KMS-11 (cell line): ENCODE results near the gene ABCA9.
A peak's percentile ranks its signal among the peaks of the same experiment; 100 is the strongest.
"Not testable (repeated sequence)": the region's sequence is repeated elsewhere in the genome, so short reads cannot be mapped to it uniquely, and the experiment has no call there.

Experiments used
- H2AFZ ChIP-seq: fragments of 200-600 bp; sonication (generic); 2 replicates; pipeline ENCODE4 v1.6.1; 2016; ENCODE audit warnings: antibody characterized with exemption, mixed run types, low read depth
- H3K27ac ChIP-seq: fragments of 200-600 bp; sonication (generic); 2 replicates; pipeline ENCODE4 v1.6.1; 2016; ENCODE audit warnings: mild to moderate bottlenecking, mixed run types
- H3K27me3 ChIP-seq: fragments of 200-600 bp; sonication (generic); 2 replicates; pipeline ENCODE4 v1.6.1; 2017; ENCODE audit warnings: mild to moderate bottlenecking, low read depth, mixed run types, moderate library complexity; ENCODE audit not compliant: insufficient read depth
- H3K36me3 ChIP-seq: fragments of 200-600 bp; sonication (generic); 2 replicates; pipeline ENCODE4 v1.6.1; 2017; ENCODE audit warnings: mild to moderate bottlenecking, mixed run types; ENCODE audit not compliant: insufficient read depth
- H3K4me1 ChIP-seq: fragments of 200-600 bp; sonication (generic); 2 replicates; pipeline ENCODE4 v1.6.1; 2016; ENCODE audit warnings: mild to moderate bottlenecking, low read depth, mixed run types; ENCODE audit not compliant: poor library complexity, severe bottlenecking
- H3K4me2 ChIP-seq: fragments of 200-600 bp; sonication (generic); 2 replicates; pipeline ENCODE4 v1.7.0; 2016; ENCODE audit warnings: mild to moderate bottlenecking, mixed run types
- H3K4me3 ChIP-seq: fragments of 200-600 bp; sonication (generic); IDR thresholded peaks from 2 replicates; pipeline ENCODE4 v1.6.1; 2017; ENCODE audit warnings: low read depth, low read length, mixed read lengths; ENCODE audit not compliant: insufficient read depth
- H3K79me2 ChIP-seq: fragments of 200-600 bp; sonication (generic); 2 replicates; pipeline ENCODE4 v1.6.1; 2016; ENCODE audit warnings: low read depth, mixed run types; ENCODE audit not compliant: insufficient read depth
- H3K9ac ChIP-seq: fragments of 200-600 bp; sonication (generic); 2 replicates; pipeline ENCODE4 v1.6.1; 2016; ENCODE audit warnings: mild to moderate bottlenecking, mixed run types
- H4K20me1 ChIP-seq: fragments of 200-600 bp; sonication (generic); 2 replicates; pipeline ENCODE4 v1.6.1; 2016; ENCODE audit warnings: mild to moderate bottlenecking, mixed run types; ENCODE audit not compliant: insufficient read depth
- TF ChIP-seq, protein P1 (sequence below): fragments of 200-600 bp; sonication (generic); conservative IDR thresholded peaks from 2 replicates; pipeline ENCODE4 v1.6.1; 2017; ENCODE audit warnings: low read depth, mild to moderate bottlenecking, antibody characterized with exemption, low read length, moderate library complexity, mixed read lengths

The ABCA9 gene

DNA sequence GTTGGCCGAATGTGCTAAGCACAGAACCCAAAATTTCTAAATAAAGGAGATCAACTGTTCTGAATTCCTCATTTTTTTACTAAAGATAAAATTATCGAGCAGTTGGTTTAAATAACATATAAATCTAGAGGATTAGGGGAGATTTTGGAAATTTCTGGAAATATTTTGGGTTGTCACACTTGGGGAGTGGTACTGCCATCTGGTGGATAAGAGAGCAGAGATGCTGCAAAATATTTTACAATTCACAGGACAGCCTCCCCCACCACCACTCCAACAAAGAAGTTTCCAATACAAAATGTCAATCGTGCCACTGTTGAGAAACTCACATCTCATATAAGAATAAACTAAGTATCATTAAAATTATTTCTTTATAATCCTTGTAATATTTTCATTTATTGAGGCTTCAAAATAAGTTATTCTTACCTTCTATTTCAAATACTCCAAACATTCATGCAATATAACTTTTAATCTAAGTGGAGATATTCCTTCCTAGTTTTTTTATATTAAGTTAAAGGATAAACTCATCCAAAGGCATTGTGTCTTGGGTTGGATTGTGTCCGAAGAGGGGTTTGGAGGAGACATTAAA lies 88.5 kb downstream of the ABCA9 start:
- Histone ChIP-seq H3K4me1 (no peaks in the 10 kb centered on the region), H2AFZ (no peak overlapping the region), H3K4me3 (no peak overlapping the region), H3K4me2 (no peak overlapping the region), H3K36me3 (no peaks in the 10 kb centered on the region), H3K27ac (no peak overlapping the region), H3K9ac (no peak overlapping the region), H3K27me3 (no peaks in the 10 kb centered on the region), H4K20me1 (no peaks in the 10 kb centered on the region), H3K79me2 (no peaks in the 10 kb centered on the region)
- TF ChIP-seq, protein P1, sequence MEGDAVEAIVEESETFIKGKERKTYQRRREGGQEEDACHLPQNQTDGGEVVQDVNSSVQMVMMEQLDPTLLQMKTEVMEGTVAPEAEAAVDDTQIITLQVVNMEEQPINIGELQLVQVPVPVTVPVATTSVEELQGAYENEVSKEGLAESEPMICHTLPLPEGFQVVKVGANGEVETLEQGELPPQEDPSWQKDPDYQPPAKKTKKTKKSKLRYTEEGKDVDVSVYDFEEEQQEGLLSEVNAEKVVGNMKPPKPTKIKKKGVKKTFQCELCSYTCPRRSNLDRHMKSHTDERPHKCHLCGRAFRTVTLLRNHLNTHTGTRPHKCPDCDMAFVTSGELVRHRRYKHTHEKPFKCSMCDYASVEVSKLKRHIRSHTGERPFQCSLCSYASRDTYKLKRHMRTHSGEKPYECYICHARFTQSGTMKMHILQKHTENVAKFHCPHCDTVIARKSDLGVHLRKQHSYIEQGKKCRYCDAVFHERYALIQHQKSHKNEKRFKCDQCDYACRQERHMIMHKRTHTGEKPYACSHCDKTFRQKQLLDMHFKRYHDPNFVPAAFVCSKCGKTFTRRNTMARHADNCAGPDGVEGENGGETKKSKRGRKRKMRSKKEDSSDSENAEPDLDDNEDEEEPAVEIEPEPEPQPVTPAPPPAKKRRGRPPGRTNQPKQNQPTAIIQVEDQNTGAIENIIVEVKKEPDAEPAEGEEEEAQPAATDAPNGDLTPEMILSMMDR: peak; percentile 76

DNA sequence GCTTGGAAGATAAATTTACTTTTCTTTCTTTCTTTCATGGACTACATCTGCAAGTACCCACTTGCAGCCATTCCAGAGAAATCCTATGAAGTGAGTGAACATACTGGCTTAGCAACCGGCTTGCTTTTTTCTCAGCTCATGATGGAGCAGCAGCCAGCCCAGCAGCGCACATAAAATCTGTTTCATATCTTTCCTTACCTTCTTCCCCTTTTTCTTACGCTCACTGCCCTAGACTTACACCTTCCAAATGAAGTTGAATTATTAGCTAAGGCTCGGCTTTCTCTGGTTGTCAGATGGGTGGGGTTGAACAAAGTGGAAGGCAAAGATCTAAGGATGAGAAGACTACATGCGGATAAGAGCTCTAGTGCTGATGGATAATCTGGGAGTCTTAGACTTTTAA lies 91.6 kb downstream of the ABCA9 start:
- no peak overlapping the region for H2AFZ ChIP-seq
- no peak overlapping the region for H3K4me3 ChIP-seq
- H3K79me2 ChIP-seq: no peaks in the 10 kb centered on the region
- no peaks in the 10 kb centered on the region for H3K36me3 ChIP-seq
- no peak overlapping the region for H3K4me2 ChIP-seq
- TF ChIP-seq, protein P1: no peak
- H3K9ac ChIP-seq: no peak overlapping the region
- no peaks in the 10 kb centered on the region for H3K4me1 ChIP-seq
- H3K27me3 ChIP-seq: no peaks in the 10 kb centered on the region
- no peak overlapping the region for H3K27ac ChIP-seq
- no peaks in the 10 kb centered on the region for H4K20me1 ChIP-seq

DNA sequence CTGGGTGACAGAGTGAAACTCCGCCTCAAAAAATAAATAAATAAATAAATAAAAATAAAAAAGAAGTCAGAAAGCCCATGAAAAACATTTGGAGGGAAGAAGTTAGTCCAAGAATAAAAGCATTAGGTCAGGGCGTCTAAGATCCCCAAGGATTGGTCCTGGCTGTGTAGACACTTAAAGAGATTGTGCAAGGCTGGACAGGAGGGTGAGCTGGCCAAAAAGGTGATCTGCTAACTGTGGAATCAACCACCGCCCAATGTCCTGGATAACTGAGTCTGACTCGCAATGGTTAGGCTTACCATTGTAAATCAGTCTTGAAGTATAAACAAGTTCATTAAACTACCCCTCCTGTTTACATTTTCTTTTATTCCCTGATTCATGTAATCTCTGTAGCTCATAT lies 96.8 kb downstream of the ABCA9 start:
- Histone ChIP-seq H2AFZ (no peak overlapping the region), H3K4me3 (no peak overlapping the region), H3K27me3 (no peaks in the 10 kb centered on the region), H3K79me2 (no peaks in the 10 kb centered on the region), H4K20me1 (no peaks in the 10 kb centered on the region), H3K9ac (no peak overlapping the region), H3K27ac (no peak overlapping the region), H3K4me1 (no peaks in the 10 kb centered on the region), H3K4me2 (no peak overlapping the region), H3K36me3 (no peaks in the 10 kb centered on the region)
- TF ChIP-seq, protein P1: no peak

DNA sequence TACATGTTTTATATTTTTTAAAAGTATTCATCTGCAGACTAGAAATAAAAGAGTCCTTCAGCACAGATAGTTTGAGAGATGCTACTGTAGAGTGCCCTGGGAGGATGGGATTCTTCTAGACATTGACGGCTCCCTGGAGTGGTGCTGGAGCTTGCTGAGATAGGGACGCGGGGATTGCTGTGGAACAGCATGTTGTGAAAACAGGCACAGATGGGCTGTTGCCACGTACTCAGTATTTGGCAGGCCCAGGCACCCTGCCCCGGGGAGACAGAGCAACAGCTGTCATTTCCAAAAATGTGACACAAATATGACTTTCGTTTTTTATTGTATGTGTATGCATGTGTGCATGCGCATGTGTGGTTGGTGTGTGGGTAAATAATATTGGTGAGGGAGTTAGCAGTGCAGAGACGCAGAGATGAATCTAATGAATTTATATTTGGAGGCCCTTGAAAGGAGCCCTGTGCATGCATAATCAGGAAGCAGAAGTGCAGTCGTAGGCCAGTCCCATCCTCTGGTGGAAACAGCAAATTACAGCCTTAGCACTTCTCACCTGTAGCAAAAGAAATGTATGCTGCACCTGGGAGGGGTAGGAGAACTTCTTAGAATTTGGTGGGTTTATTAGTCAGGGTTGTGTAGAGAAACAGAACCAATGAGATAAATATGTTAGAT lies 99.4 kb downstream of the ABCA9 start:
- Histone ChIP-seq H3K27ac (no peak overlapping the region), H3K36me3 (no peaks in the 10 kb centered on the region), H2AFZ (no peak overlapping the region), H3K27me3 (no peaks in the 10 kb centered on the region), H3K4me3 (no peak overlapping the region), H3K9ac (no peak overlapping the region), H4K20me1 (no peaks in the 10 kb centered on the region), H3K4me2 (no peak overlapping the region), H3K4me1 (no peaks in the 10 kb centered on the region), H3K79me2 (no peaks in the 10 kb centered on the region)
- TF ChIP-seq, protein P1: no peak

DNA sequence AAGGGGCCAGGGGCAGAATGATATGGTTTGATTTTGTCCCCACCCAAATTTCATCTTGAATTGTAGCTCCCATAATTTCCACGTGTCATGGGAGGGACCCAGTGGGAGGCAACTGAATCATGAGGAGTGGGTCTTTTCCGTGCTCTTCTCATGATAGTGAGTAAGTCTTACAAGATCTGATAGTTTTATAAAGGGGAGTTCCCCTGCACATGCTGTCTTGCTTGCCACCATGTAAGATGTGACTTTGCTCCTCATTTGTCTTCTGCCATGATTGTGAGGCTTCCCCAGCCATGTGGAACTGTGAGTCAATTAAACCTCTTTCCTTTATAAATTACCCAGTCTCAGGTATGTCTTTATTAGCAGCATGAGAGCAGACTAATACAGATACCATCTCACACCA lies 101.6 kb downstream of the ABCA9 start:
- H3K79me2 ChIP-seq, H3K9ac ChIP-seq, H3K36me3 ChIP-seq, H3K4me2 ChIP-seq, H3K4me3 ChIP-seq, H4K20me1 ChIP-seq, H2AFZ ChIP-seq, H3K4me1 ChIP-seq, H3K27me3 ChIP-seq, H3K27ac ChIP-seq: not testable (repeated sequence)
